DMS 273 (cell line): Measurements from ENCODE around the gene DBNL.
A peak's percentile ranks its signal among the peaks of the same experiment; 100 is the strongest.

Experiments
- DNase-seq: peaks from one replicate; lab custom pipeline; 2025; ENCODE audit not compliant: unreplicated experiment; lab: John Stamatoyannopoulos, UW

Gene DBNL

GRCh38 chr7:44061645-44062179 is 17.2 kb downstream of the DBNL start:
- DNase-seq, result no peak

- no peak for DNase-seq
These were observed 17.8 kb downstream of the DBNL start for GRCh38 chr7:44062180-44062902.

- DNase-seq, result no peak
These were observed 18.4 kb downstream of the DBNL start for GRCh38 chr7:44062903-44063295.

- peak; percentile 54 for DNase-seq
These were observed 19.0 kb downstream of the DBNL start for GRCh38 chr7:44063547-44063893.

- DNase-seq, result peak; percentile 49
These were observed 19.6 kb downstream of the DBNL start for GRCh38 chr7:44063894-44064651.

GRCh38 chr7:44064791-44065430 is 20.4 kb downstream of the DBNL start:
- peak; percentile 74 for DNase-seq

GRCh38 chr7:44065431-44066110 is 21.1 kb downstream of the DBNL start, which contains the start of gene PGAM2:
Gene PGAM2, minus strand, starts transcription at chr7:44065567. Its CDS starts 38 bp downstream, at chr7:44065529.
- DNase-seq, result peak; percentile 84

- DNase-seq, result no peak
These were observed 21.6 kb downstream of the DBNL start for GRCh38 chr7:44066111-44066460.

- DNase-seq, result no peak
These were observed 22.1 kb downstream of the DBNL start for GRCh38 chr7:44066494-44067063.

- peak; percentile 74 for DNase-seq
These were observed 22.8 kb downstream of the DBNL start for GRCh38 chr7:44067064-44067951.

- DNase-seq, result peak; percentile 52
These were observed 23.6 kb downstream of the DBNL start for GRCh38 chr7:44068054-44068453.

GRCh38 chr7:44071726-44072363 is 27.3 kb downstream of the DBNL start:
- no peak for DNase-seq

GRCh38 chr7:44072364-44073231 is 28.1 kb downstream of the DBNL start:
- peak; percentile 91 for DNase-seq

GRCh38 chr7:44073664-44074348 is 29.3 kb downstream of the DBNL start:
- DNase-seq, result no peak

GRCh38 chr7:44074349-44074695 is 29.8 kb downstream of the DBNL start:
- DNase-seq, result no peak

GRCh38 chr7:44075296-44076075 is 31.0 kb downstream of the DBNL start:
- DNase-seq, result no peak
